ENCODE measurements around the gene PSTPIP2.
"Not testable (repeated sequence)": the region's sequence is repeated elsewhere in the genome, so short reads cannot be mapped to it uniquely, and the experiment has no call there.

PSTPIP2 gene

GRCh38 chr18:46069524-46069923 is 2.5 kb downstream of the PSTPIP2 start:
- DNase-seq, result no peak

GRCh38 chr18:46068763-46069162 is 3.3 kb downstream of the PSTPIP2 start:
- no peak for DNase-seq

GRCh38 chr18:46067438-46068007 is 4.5 kb downstream of the PSTPIP2 start:
- DNase-seq, result no peak

- DNase-seq, result no peak
These were observed 9.3 kb downstream of the PSTPIP2 start for GRCh38 chr18:46062781-46063180.

GRCh38 chr18:46061796-46062195 is 10.3 kb downstream of the PSTPIP2 start:
- no peak for DNase-seq

GRCh38 chr18:46061387-46061786 is 10.7 kb downstream of the PSTPIP2 start:
- no peak for DNase-seq

GRCh38 chr18:46060359-46060841 is 11.7 kb downstream of the PSTPIP2 start:
- DNase-seq, result no peak

GRCh38 chr18:46055838-46056230 is 16.2 kb downstream of the PSTPIP2 start:
- no peak for DNase-seq

- DNase-seq, result peak in 1 of 6 experiments; percentile 6
These were observed 16.9 kb downstream of the PSTPIP2 start for GRCh38 chr18:46054956-46055837.

GRCh38 chr18:46053368-46054095 is 18.5 kb downstream of the PSTPIP2 start:
- no peak for DNase-seq

- no peak for DNase-seq
These were observed 20.2 kb downstream of the PSTPIP2 start for GRCh38 chr18:46051731-46052461.

GRCh38 chr18:46050268-46050667 is 21.8 kb downstream of the PSTPIP2 start:
- DNase-seq, result no peak

GRCh38 chr18:46048641-46049040 is 23.4 kb downstream of the PSTPIP2 start:
- DNase-seq, result no peak

- DNase-seq, result not testable (repeated sequence)
These were observed 24.7 kb downstream of the PSTPIP2 start for GRCh38 chr18:46047369-46047768.

GRCh38 chr18:46046688-46047087 is 25.4 kb downstream of the PSTPIP2 start:
- no peak for DNase-seq

GRCh38 chr18:46046126-46046525 is 25.9 kb downstream of the PSTPIP2 start:
- no peak for DNase-seq

GRCh38 chr18:46042571-46043123 is 29.4 kb downstream of the PSTPIP2 start:
- peak in 1 of 6 experiments; percentile 4 for DNase-seq

GRCh38 chr18:46040747-46041104 is 31.3 kb downstream of the PSTPIP2 start:
- no peak for DNase-seq

GRCh38 chr18:46040033-46040746 is 31.9 kb downstream of the PSTPIP2 start:
- no peak for DNase-seq

- no peak for DNase-seq
These were observed 34.4 kb downstream of the PSTPIP2 start for GRCh38 chr18:46037512-46038305.

Data from stimulated activated naive CD4-positive, alpha-beta T cell (primary cell).